ENCODE measurements around the gene ERMARD.

ERMARD gene

GRCh38 chr6:169779092-169779815 lies 27.8 kb downstream of the ERMARD start:
- ChIA-PET POLR2A (no interaction called here), CTCF (no interaction called here)
- TF ChIP-seq ARNT (IDR thresholded peaks at IDR 0.05) (no peak), SUZ12 (IDR thresholded peaks at IDR 0.05) (no peak), LEF1 (IDR thresholded peaks at IDR 0.05; ENCODE audit: borderline replicate concordance) (no peak), FOXM1 (IDR thresholded peaks at IDR 0.05; ENCODE audit: borderline replicate concordance) (no peak), FOXA1 (IDR thresholded peaks at IDR 0.05) (no peak), BHLHE40 (IDR thresholded peaks at IDR 0.05; ENCODE audit: borderline replicate concordance) (no peak), L3MBTL2 (conservative IDR thresholded peaks at IDR 0.05) (no peak), TARDBP (IDR thresholded peaks at IDR 0.05) (no peak), SP1 (IDR thresholded peaks at IDR 0.05) (no peak), CTBP1 (IDR thresholded peaks at IDR 0.05; ENCODE audit: borderline replicate concordance) (no peak), ELF4 (IDR thresholded peaks at IDR 0.05) (no peak), ZNF384 (IDR thresholded peaks at IDR 0.05) (no peak), FOXK2 (IDR thresholded peaks at IDR 0.05) (no peak), PKNOX1 (IDR thresholded peaks at IDR 0.05) (no peak), HDGF (IDR thresholded peaks at IDR 0.05; ENCODE audit: borderline replicate concordance) (no peak), NFRKB (IDR thresholded peaks at IDR 0.05) (no peak)

GRCh38 chr6:169779896-169780295 lies 28.5 kb downstream of the ERMARD start:
- ChIA-PET POLR2A (no interaction called here), CTCF (no interaction called here)
- TF ChIP-seq LEF1 (IDR thresholded peaks at IDR 0.05; ENCODE audit: borderline replicate concordance): no peak
- no peak for TF ChIP-seq HDGF (IDR thresholded peaks at IDR 0.05; ENCODE audit: borderline replicate concordance)
- no peak for TF ChIP-seq ARNT (IDR thresholded peaks at IDR 0.05)
- no peak for TF ChIP-seq ZNF384 (IDR thresholded peaks at IDR 0.05)
- no peak for TF ChIP-seq ELF4 (IDR thresholded peaks at IDR 0.05)
- no peak for TF ChIP-seq L3MBTL2 (conservative IDR thresholded peaks at IDR 0.05)
- no peak for TF ChIP-seq FOXA1 (IDR thresholded peaks at IDR 0.05)
- no peak for TF ChIP-seq BHLHE40 (IDR thresholded peaks at IDR 0.05; ENCODE audit: borderline replicate concordance)
- TF ChIP-seq SP1 (IDR thresholded peaks at IDR 0.05): no peak
- TF ChIP-seq CTBP1 (IDR thresholded peaks at IDR 0.05; ENCODE audit: borderline replicate concordance): no peak
- TF ChIP-seq FOXM1 (IDR thresholded peaks at IDR 0.05; ENCODE audit: borderline replicate concordance): no peak
- no peak for TF ChIP-seq SUZ12 (IDR thresholded peaks at IDR 0.05)
- DNase-seq (ENCODE audit: extremely low spot score): peak; percentile 1

More at GRCh38 chr6:169779092-169779815, 27.8 kb downstream of the ERMARD start:
- no peak for DNase-seq (ENCODE audit: extremely low spot score)

GRCh38 chr6:169780571-169781091 lies 29.2 kb downstream of the ERMARD start:
- POLR2A ChIA-PET: no interaction called here
- DNase-seq (ENCODE audit: extremely low spot score): no peak
- TF ChIP-seq ARNT (IDR thresholded peaks at IDR 0.05): no peak
- no peak for TF ChIP-seq BHLHE40 (IDR thresholded peaks at IDR 0.05; ENCODE audit: borderline replicate concordance)
- TF ChIP-seq L3MBTL2 (conservative IDR thresholded peaks at IDR 0.05): no peak
- no peak for TF ChIP-seq SP1 (IDR thresholded peaks at IDR 0.05)
- no peak for TF ChIP-seq LEF1 (IDR thresholded peaks at IDR 0.05; ENCODE audit: borderline replicate concordance)
- CTCF ChIA-PET: no interaction called here

- ChIA-PET POLR2A (no interaction called here), CTCF (no interaction called here)
- no peak for DNase-seq (ENCODE audit: extremely low spot score)
- TF ChIP-seq NFRKB (IDR thresholded peaks at IDR 0.05) (no peak), TARDBP (IDR thresholded peaks at IDR 0.05) (no peak), SUZ12 (IDR thresholded peaks at IDR 0.05) (no peak), ELF4 (IDR thresholded peaks at IDR 0.05) (no peak), FOXM1 (IDR thresholded peaks at IDR 0.05; ENCODE audit: borderline replicate concordance) (no peak), HDGF (IDR thresholded peaks at IDR 0.05; ENCODE audit: borderline replicate concordance) (no peak)
Observed at GRCh38 chr6:169782966-169783365, 31.5 kb downstream of the ERMARD start.

- TF ChIP-seq CTBP1 (IDR thresholded peaks at IDR 0.05; ENCODE audit: borderline replicate concordance) (no peak), FOXM1 (IDR thresholded peaks at IDR 0.05; ENCODE audit: borderline replicate concordance) (no peak), LEF1 (IDR thresholded peaks at IDR 0.05; ENCODE audit: borderline replicate concordance) (no peak), L3MBTL2 (conservative IDR thresholded peaks at IDR 0.05) (no peak), ARNT (IDR thresholded peaks at IDR 0.05) (no peak), FOXA1 (IDR thresholded peaks at IDR 0.05) (no peak), TARDBP (IDR thresholded peaks at IDR 0.05) (no peak), ZNF384 (IDR thresholded peaks at IDR 0.05) (no peak), FOXK2 (IDR thresholded peaks at IDR 0.05) (no peak), PKNOX1 (IDR thresholded peaks at IDR 0.05) (no peak), SUZ12 (IDR thresholded peaks at IDR 0.05) (no peak), HDGF (IDR thresholded peaks at IDR 0.05; ENCODE audit: borderline replicate concordance) (no peak)
- ChIA-PET CTCF (no interaction called here), POLR2A (no interaction called here)
- DNase-seq (ENCODE audit: extremely low spot score): no peak
Observed at GRCh38 chr6:169783401-169783800, 32.0 kb downstream of the ERMARD start.

- ChIA-PET CTCF (no interaction called here), POLR2A (no interaction called here)
- TF ChIP-seq FOXK2 (IDR thresholded peaks at IDR 0.05) (no peak), SUZ12 (IDR thresholded peaks at IDR 0.05) (no peak), NFRKB (IDR thresholded peaks at IDR 0.05) (no peak), BHLHE40 (IDR thresholded peaks at IDR 0.05; ENCODE audit: borderline replicate concordance) (no peak), FOXA1 (IDR thresholded peaks at IDR 0.05) (no peak), CTBP1 (IDR thresholded peaks at IDR 0.05; ENCODE audit: borderline replicate concordance) (no peak), LEF1 (IDR thresholded peaks at IDR 0.05; ENCODE audit: borderline replicate concordance) (no peak), ELF4 (IDR thresholded peaks at IDR 0.05) (no peak), TARDBP (IDR thresholded peaks at IDR 0.05) (no peak), FOXM1 (IDR thresholded peaks at IDR 0.05; ENCODE audit: borderline replicate concordance) (no peak), ZNF384 (IDR thresholded peaks at IDR 0.05) (no peak), ARNT (IDR thresholded peaks at IDR 0.05) (no peak)
- no peak for DNase-seq (ENCODE audit: extremely low spot score)
Observed at GRCh38 chr6:169783971-169784820, 32.8 kb downstream of the ERMARD start.
